ENCODE results near the gene TMEM170B.

Gene TMEM170B

GRCh38 chr6:11631539-11631938, 94.0 kb downstream of the TMEM170B start:
- no peaks in the 10 kb centered on the region for H3K36me3 Mint-ChIP-seq (ENCODE audit: low read depth)
- H3K4me1 Mint-ChIP-seq: no peaks in the 10 kb centered on the region
- ATAC-seq: no peak
- H3K4me3 Mint-ChIP-seq: no peak overlapping the region
- H3K9me3 Mint-ChIP-seq: no peaks in the 10 kb centered on the region
- no peak for DNase-seq
- H3K27me3 Mint-ChIP-seq: no peaks in the 10 kb centered on the region
- H3K27ac Mint-ChIP-seq: no peak overlapping the region

GRCh38 chr6:11632231-11632630, 94.7 kb downstream of the TMEM170B start:
- Mint-ChIP-seq H3K4me1 (no peaks in the 10 kb centered on the region), H3K9me3 (no peaks in the 10 kb centered on the region), H3K36me3 (ENCODE audit: low read depth) (no peaks in the 10 kb centered on the region), H3K4me3 (no peak overlapping the region), H3K27me3 (no peaks in the 10 kb centered on the region), H3K27ac (no peak overlapping the region)
- ATAC-seq (no peak), DNase-seq (no peak)

- Mint-ChIP-seq H3K36me3 (ENCODE audit: low read depth) (no peaks in the 10 kb centered on the region), H3K27ac (no peak overlapping the region), H3K4me1 (no peaks in the 10 kb centered on the region), H3K27me3 (no peaks in the 10 kb centered on the region), H3K9me3 (no peaks in the 10 kb centered on the region), H3K4me3 (no peak overlapping the region)
- DNase-seq: no peak
- ATAC-seq: no peak
Measured at GRCh38 chr6:11632795-11633511, 95.4 kb downstream of the TMEM170B start.
